Stomach (tissue), 9 donors: Measurements from ENCODE around the gene FRRS1. TPM values are rescaled to one million over a fixed set of nuclear protein-coding genes. Genes with fewer than 3 reads are reported as not detected.
A peak's percentile ranks its signal among the peaks of the same experiment; 100 is the strongest.

Experiments
- DNase-seq, 2 donors: peaks; one replicate each; pipeline versions ENCODE4 v3.0.0 to v3.0.0-alpha.2; 2013 to 2019
- H3K27ac ChIP-seq, 5 donors: fragments of 200-600 bp in 4 of 5; sonication (generic) in 4 of 5; one replicate each; pipeline ENCODE4 v1.5.1; 2013 to 2019; ENCODE audit warnings: mild to moderate bottlenecking in 1 of 5, moderate library complexity in 1 of 5
- H3K27me3 ChIP-seq, 3 donors: fragments of 200-600 bp; sonication (generic); one replicate each; pipeline ENCODE4 v1.5.1; 2017 to 2019; ENCODE audit warnings: mixed run types in 1 of 3
- H3K36me3 ChIP-seq, 4 donors: fragments of 200-600 bp; sonication (generic); 1 replicate in 3 of 4; 2 replicates in 1 of 4; pipeline ENCODE4 v1.5.1; 2016 to 2019
- H3K4me1 ChIP-seq, 4 donors: fragments of 200-600 bp; sonication (generic); one replicate each; pipeline ENCODE4 v1.5.1; 2016 to 2019
- H3K4me3 ChIP-seq, 4 donors: fragments of 200-600 bp; sonication (generic) in 3 of 4; one replicate each; pipeline ENCODE4 v1.5.1; 2016 to 2019; ENCODE audit warnings: mild to moderate bottlenecking in 1 of 4
- H3K9me3 ChIP-seq, 4 donors: fragments of 200-600 bp; sonication (generic); one replicate each; pipeline ENCODE4 v1.5.1; 2016 to 2019
- EP300 ChIP-seq: sonication (generic); formaldehyde crosslinking; IDR thresholded peaks from one replicate; pipeline ENCODE4 v1.6.1; 2017; ENCODE audit warnings: antibody characterized with exemption
- POLR2A ChIP-seq, 4 donors: fragments of 450-650 bp; IDR thresholded peaks; one replicate each; pipeline ENCODE4 v1.6.1; 2016; ENCODE audit warnings: antibody characterized with exemption in 4 of 4, control low read depth in 2 of 4, mild to moderate bottlenecking in 1 of 4, moderate library complexity in 1 of 4
- POLR2AphosphoS5 ChIP-seq, 3 donors: sonication (generic); formaldehyde crosslinking; IDR thresholded peaks; one replicate each; pipeline ENCODE4 v1.6.1; 2016; ENCODE audit warnings: antibody characterized with exemption in 3 of 3
- WGBS, 5 donors: extraction: QIAGEN DNeasy Blood & Tissue Kit in 3 of 5; methylation state at CpG; one replicate each; pipeline versions ENCODE4 v1.1.5 to v1.1.7; 2013 to 2018; 5-methylcytosine and 5-hydroxymethylcytosine counted together
- intact Hi-C: fragments of 100-400 bp; cut with DNase I; formaldehyde crosslinking; loops from one replicate; pipeline ENCODE4 v1.15.1; 2023; ENCODE audit warnings: low total_unique reads
- polyA plus RNA-seq, 3 donors: library from polyadenylated mRNA; stranded (reverse); fragments of 200-250 nt; gene quantifications; one replicate each; pipeline ENCODE4 v1.2.3, GENCODE V29; 2013
- total RNA-seq, 5 donors: library from RNA; depleted of rRNA; stranded (reverse); fragments of >200 nt; gene quantifications; one replicate each; pipeline versions ENCODE4 v1.1.0 to v1.2.3, GENCODE V29; 2014 to 2016
- TF ChIP-seq, protein P1 (sequence below), 7 experiments: fragments of 450-650 bp in 4 of 7; fragments of 200-600 bp in 3 of 7; sonication (generic) in 3 of 7; IDR thresholded peaks; one replicate each; pipeline ENCODE4 v1.5.1; 2016 to 2019; ENCODE audit warnings: antibody characterized with exemption in 7 of 7, control low read depth in 2 of 7, mild to moderate bottlenecking in 1 of 7
- donor health status: healthy with polysubstance abuse.
- donor health status: Bipolar disorder and iron deficiency.
- donor health status: healthy.

Gene FRRS1
- total and polyA plus RNA-seq, 8 donors = 0.46 to 21.1 (median 4.0) TPM

DNA sequence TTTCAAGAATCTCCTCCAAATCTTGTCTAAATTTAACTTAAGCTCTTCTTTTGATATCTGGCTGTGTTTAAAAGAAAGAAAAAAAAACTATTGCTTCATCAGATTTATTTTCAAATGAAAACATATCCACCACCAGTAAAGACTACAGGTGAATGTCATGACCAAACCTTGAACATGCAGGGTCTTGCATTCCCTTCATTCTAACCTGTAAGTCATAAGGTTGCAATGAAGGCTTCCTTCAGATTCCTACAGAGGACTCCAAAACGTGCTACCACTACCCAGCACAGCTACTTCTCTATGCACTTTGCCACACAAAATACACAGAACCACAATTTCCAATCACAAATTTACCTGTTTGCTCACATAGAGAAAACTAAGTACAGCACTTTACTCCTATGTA lies 26.3 kb downstream of the FRRS1 start:
- intact Hi-C loops = no loop called here
- no peaks in the 10 kb centered on the region for H3K9me3 ChIP-seq
- H3K27ac ChIP-seq = no peak overlapping the region
- peaks cover 0 to 61% (median 40%) of the 10 kb centered on the region in 4 donors for H3K36me3 ChIP-seq
- TF ChIP-seq, protein P1, sequence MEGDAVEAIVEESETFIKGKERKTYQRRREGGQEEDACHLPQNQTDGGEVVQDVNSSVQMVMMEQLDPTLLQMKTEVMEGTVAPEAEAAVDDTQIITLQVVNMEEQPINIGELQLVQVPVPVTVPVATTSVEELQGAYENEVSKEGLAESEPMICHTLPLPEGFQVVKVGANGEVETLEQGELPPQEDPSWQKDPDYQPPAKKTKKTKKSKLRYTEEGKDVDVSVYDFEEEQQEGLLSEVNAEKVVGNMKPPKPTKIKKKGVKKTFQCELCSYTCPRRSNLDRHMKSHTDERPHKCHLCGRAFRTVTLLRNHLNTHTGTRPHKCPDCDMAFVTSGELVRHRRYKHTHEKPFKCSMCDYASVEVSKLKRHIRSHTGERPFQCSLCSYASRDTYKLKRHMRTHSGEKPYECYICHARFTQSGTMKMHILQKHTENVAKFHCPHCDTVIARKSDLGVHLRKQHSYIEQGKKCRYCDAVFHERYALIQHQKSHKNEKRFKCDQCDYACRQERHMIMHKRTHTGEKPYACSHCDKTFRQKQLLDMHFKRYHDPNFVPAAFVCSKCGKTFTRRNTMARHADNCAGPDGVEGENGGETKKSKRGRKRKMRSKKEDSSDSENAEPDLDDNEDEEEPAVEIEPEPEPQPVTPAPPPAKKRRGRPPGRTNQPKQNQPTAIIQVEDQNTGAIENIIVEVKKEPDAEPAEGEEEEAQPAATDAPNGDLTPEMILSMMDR (IDR thresholded peaks at IDR 0.05) = no peak
- TF ChIP-seq POLR2A (IDR thresholded peaks at IDR 0.05) (no peak), EP300 (no peak), POLR2AphosphoS5 (IDR thresholded peaks at IDR 0.05) (no peak)
- WGBS, 5 donors = 58 to 78% (median 72%) methylated on average over 1 of the region's 1 CpG
- no peak overlapping the region for H3K4me3 ChIP-seq
- no peaks in the 10 kb centered on the region for H3K27me3 ChIP-seq
- no peak for DNase-seq
- peaks cover 0 to 13% (median 3%) of the 10 kb centered on the region in 4 donors for H3K4me1 ChIP-seq

DNA sequence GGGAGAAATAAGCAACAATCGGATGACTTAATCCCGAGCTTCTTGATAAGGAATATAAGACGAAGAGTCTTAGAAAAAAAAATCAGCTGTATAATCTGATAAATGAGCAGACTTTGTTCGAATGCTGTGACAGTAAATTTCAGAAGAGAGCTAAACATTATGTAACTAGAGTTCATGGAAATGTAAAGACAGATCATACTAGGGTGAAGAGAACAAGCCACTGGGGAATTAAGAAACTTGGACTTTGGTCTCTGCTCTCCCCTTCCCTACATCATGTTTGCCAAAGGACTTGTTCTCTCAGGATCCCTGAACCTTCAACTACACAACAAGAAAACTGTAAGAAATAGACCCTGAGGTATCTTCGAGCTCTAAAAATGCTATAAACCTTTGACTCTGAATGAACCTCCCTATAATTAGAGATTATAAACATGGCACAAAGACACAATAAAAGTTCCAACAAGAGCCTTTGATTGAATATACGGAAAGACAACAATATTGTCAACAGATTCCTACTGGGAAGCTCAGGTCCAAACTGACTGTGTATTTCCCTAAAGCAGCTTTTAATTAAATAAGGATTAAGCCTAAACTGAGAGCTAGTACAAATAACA lies 27.5 kb downstream of the FRRS1 start:
- DNase-seq = peak in 1 of 2 donors; percentile 8
- Histone ChIP-seq H3K4me3 (no peak overlapping the region), H3K27me3 (no peaks in the 10 kb centered on the region), H3K9me3 (no peaks in the 10 kb centered on the region), H3K27ac (no peak overlapping the region), H3K4me1 (peaks cover 0 to 13% (median 3%) of the 10 kb centered on the region in 4 donors), H3K36me3 (peaks cover 0 to 52% (median 34%) of the 10 kb centered on the region in 4 donors)
- intact Hi-C loops = no loop called here
- 49 to 72% (median 60%) methylated on average over 6 of the region's 6 CpGs for WGBS, 5 donors
- TF ChIP-seq POLR2A (IDR thresholded peaks at IDR 0.05) (no peak), POLR2AphosphoS5 (IDR thresholded peaks at IDR 0.05) (no peak), EP300 (no peak)
- TF ChIP-seq, protein P1 (IDR thresholded peaks at IDR 0.05) = no peak

DNA sequence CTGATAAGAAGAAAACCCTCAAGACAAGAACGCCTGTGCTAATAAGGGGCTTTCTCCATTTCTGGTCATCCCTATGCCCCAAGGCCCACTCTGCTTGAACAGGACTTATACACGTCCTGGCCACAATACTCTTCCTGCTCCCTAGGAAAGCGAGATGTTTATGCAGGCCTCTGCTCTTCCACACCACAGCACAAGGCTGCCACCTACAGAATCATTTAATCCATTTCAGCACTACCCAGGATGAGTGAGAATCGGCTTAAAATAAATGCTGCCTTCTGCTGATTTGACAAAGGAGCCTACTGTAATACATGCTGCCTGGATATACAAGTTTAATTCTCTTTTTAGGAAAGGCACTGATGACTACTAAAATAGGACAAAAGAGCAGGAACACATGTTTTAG lies 29.4 kb downstream of the FRRS1 start:
- no peak overlapping the region for H3K4me3 ChIP-seq
- DNase-seq = peak in 1 of 2 donors; percentile 63
- intact Hi-C loops = no loop called here
- peaks cover 0 to 41% (median 27%) of the 10 kb centered on the region in 4 donors for H3K36me3 ChIP-seq
- H3K27me3 ChIP-seq = no peaks in the 10 kb centered on the region
- TF ChIP-seq POLR2AphosphoS5 (IDR thresholded peaks at IDR 0.05) = no peak
- TF ChIP-seq, protein P1 (IDR thresholded peaks at IDR 0.05) = peak in 1 of 7 experiments; percentile 22
- no peak overlapping the region for H3K27ac ChIP-seq
- H3K4me1 ChIP-seq = peaks cover 0 to 13% (median 3%) of the 10 kb centered on the region in 4 donors
- no peaks in the 10 kb centered on the region for H3K9me3 ChIP-seq
- 46 to 55% (median 50%) methylated on average over 4 of the region's 4 CpGs for WGBS, 5 donors

DNA sequence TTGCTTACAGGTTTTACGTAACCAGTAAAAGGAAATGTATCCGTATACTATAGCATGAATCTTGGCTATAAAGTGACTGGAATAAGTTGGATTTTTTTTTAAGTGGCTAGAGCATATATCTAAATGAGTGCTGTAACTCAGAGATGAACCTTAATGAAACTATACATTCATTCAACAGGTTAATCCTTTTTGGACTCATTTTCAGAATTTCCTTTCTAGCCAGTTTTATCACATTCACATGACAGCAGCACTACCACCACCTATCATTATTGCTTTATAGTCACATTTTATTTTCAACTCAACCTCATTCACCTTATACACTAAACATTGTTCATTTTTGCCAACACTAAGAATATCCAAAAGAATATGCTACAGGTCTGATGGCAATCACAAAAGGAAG lies 30.6 kb downstream of the FRRS1 start:
- Histone ChIP-seq H3K4me3 (no peak overlapping the region), H3K9me3 (no peaks in the 10 kb centered on the region), H3K27ac (no peak overlapping the region), H3K4me1 (peaks cover 0 to 13% (median 3%) of the 10 kb centered on the region in 4 donors), H3K27me3 (no peaks in the 10 kb centered on the region), H3K36me3 (peaks cover 0 to 29% (median 16%) of the 10 kb centered on the region in 4 donors)
- DNase-seq = no peak
- TF ChIP-seq, protein P1 (IDR thresholded peaks at IDR 0.05) = no peak
- no peak for TF ChIP-seq POLR2AphosphoS5 (IDR thresholded peaks at IDR 0.05)
- no peak for TF ChIP-seq EP300
- no peak for TF ChIP-seq POLR2A (IDR thresholded peaks at IDR 0.05)
- intact Hi-C loops = no loop called here
- WGBS, 5 donors = 68 to 95% (median 93%) methylated on average over 2 of the region's 2 CpGs
